Measurements from ENCODE around the gene PDCD4. TPM values are rescaled to one million over a fixed set of nuclear protein-coding genes. Genes with fewer than 3 reads are reported as not detected.

PDCD4 gene
- total and polyA plus RNA-seq, 2 of the 4 experiments (the other 2 are of a cell fraction), result 10.9 to 49.7 TPM

DNA sequence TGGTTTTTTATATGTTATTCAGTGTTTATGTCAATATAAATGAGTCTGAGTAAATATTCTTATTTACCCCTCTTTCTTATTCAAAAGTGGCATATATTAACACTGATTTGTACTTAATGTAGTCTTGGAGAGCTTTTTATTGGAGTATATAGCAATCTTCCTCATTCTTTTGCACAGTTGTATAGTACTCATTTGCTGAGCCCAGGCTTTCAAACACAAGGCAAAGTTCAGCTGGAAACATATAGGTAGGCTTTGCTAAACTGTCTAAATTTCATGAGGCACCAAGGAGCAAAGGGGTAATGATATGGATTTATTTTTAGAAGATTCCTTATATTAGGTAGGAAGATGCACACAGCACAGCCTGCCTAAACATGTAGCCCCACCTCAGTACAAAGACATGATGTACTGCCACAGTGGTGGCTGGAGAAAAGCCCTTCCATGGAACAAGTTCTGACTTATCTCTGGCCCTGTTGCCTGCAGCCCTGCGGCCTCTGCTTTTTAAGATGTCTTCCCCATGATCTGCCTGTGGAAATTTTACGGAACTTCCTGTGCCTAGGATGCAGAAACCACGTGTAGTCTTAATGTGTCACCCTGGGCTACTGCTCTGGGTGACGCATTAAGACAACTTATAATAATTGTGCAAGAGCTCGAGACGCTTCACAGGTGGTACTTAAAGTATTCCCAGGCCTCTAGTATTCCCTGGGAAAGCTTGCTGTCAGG, 9.6 kb upstream of the PDCD4 start:
- H3K27me3 ChIP-seq (ENCODE audit: control insufficient read depth, insufficient read depth, low read length), result no peaks in the 10 kb centered on the region
- H3K9ac ChIP-seq (ENCODE audit: low read depth, low read length), result no peak overlapping the region
- H2BK5ac ChIP-seq (ENCODE audit: low read depth, low read length, poor library complexity, severe bottlenecking), result no peak overlapping the region
- in situ Hi-C loops (cut with MboI; ENCODE audit: low sequenced_read_pairs), result no loop called here
- H2BK20ac ChIP-seq (ENCODE audit: low read depth, low read length), result no peak overlapping the region
- no peaks in the 10 kb centered on the region for H3K79me1 ChIP-seq (ENCODE audit: low read depth in 1 of 2, low read length in 2 of 2)
- CTCF ChIA-PET, result interaction anchor here (1.2 kb wide), 1 partner anchor 58 kb away, joined by 3 read pairs; no protein-coding TSS in a partner anchor
- peaks cover 27% of the 10 kb centered on the region for H3K4me1 ChIP-seq (ENCODE audit: control insufficient read depth, insufficient read depth, low read length)
- H3K18ac ChIP-seq (ENCODE audit: low read depth, low read length), result no peak overlapping the region; the same call in 1 of the 2 replicates
- no peaks in the 10 kb centered on the region for H3K36me3 ChIP-seq (ENCODE audit: control insufficient read depth, insufficient read depth, low read length)
- no peaks in the 10 kb centered on the region for H3K9me3 ChIP-seq (ENCODE audit: control insufficient read depth, insufficient read depth, low read length)
- H3K4ac ChIP-seq (ENCODE audit: low read depth, low read length), result no peak overlapping the region
- H2AFZ ChIP-seq (replicated peaks; ENCODE audit: low read length, poor library complexity), result no peak overlapping the region
- dilution Hi-C loops (cut with HindIII; ENCODE audit: low sequenced_read_pairs, unreplicated experiment), result no loop called here
- H3K27ac ChIP-seq (ENCODE audit: insufficient read depth, low read length), result no peak overlapping the region
- DNase-seq, result no peak
- H3K14ac ChIP-seq (replicated peaks; ENCODE audit: low read depth, low read length), result no peak overlapping the region
- H4K91ac ChIP-seq (ENCODE audit: insufficient read depth, low read depth, low read length), result no peak overlapping the region
- H3K4me3 ChIP-seq (ENCODE audit: insufficient read depth, low read depth, low read length), result no peak overlapping the region
- WGBS, 2 experiments (ENCODE audit: extremely low coverage in 2 of 2, insufficient read length in 1 of 2), result 33% methylated on average over 1 of the region's 6 CpGs; no CpG with 5 or more reads in 1 of the 2 experiments
- H2BK120ac ChIP-seq (ENCODE audit: low read depth, low read length), result no peak overlapping the region
- H4K5ac ChIP-seq (ENCODE audit: low read depth, low read length), result no peak overlapping the region
- H4K8ac ChIP-seq (ENCODE audit: low read depth in 2 of 2, low read length in 2 of 2), result no peak overlapping the region
- H3K23ac ChIP-seq (ENCODE audit: low read depth, low read length), result no peak overlapping the region
- no TSS peak for BruUV-seq (replicated peaks)
- no peak overlapping the region for H2BK15ac ChIP-seq (ENCODE audit: low read depth, low read length)
- no peak for ATAC-seq (ENCODE audit: low read depth)
- H3K56ac ChIP-seq (ENCODE audit: extremely low read depth, insufficient read depth, low read length), result no peak overlapping the region
- TF ChIP-seq CEBPB (IDR thresholded peaks at IDR 0.05; ENCODE audit: low read depth, low read length) (no peak), POLR2A (IDR thresholded peaks at IDR 0.05; ENCODE audit: low read depth, low read length) (no peak), SMC3 (IDR thresholded peaks at IDR 0.05; ENCODE audit: low read depth, low read length) (no peak), FOS (IDR thresholded peaks at IDR 0.05; ENCODE audit: low read depth, low read length) (no peak)
- TF ChIP-seq, protein P1, sequence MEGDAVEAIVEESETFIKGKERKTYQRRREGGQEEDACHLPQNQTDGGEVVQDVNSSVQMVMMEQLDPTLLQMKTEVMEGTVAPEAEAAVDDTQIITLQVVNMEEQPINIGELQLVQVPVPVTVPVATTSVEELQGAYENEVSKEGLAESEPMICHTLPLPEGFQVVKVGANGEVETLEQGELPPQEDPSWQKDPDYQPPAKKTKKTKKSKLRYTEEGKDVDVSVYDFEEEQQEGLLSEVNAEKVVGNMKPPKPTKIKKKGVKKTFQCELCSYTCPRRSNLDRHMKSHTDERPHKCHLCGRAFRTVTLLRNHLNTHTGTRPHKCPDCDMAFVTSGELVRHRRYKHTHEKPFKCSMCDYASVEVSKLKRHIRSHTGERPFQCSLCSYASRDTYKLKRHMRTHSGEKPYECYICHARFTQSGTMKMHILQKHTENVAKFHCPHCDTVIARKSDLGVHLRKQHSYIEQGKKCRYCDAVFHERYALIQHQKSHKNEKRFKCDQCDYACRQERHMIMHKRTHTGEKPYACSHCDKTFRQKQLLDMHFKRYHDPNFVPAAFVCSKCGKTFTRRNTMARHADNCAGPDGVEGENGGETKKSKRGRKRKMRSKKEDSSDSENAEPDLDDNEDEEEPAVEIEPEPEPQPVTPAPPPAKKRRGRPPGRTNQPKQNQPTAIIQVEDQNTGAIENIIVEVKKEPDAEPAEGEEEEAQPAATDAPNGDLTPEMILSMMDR (conservative IDR thresholded peaks at IDR 0.05; ENCODE audit: low read depth, low read length), result no peak
- TF ChIP-seq, protein P2, sequence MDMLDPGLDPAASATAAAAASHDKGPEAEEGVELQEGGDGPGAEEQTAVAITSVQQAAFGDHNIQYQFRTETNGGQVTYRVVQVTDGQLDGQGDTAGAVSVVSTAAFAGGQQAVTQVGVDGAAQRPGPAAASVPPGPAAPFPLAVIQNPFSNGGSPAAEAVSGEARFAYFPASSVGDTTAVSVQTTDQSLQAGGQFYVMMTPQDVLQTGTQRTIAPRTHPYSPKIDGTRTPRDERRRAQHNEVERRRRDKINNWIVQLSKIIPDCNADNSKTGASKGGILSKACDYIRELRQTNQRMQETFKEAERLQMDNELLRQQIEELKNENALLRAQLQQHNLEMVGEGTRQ (IDR thresholded peaks at IDR 0.05; ENCODE audit: low read depth, low read length), result no peak
- peaks cover 4% of the 10 kb centered on the region; the same call in 1 of the 2 replicates for H3K9me1 ChIP-seq (ENCODE audit: insufficient read depth, low read length)
- intact Hi-C loops (cut with micrococcal nuclease), result loop anchor here (5.0 kb wide), 1 partner anchor 35 kb away; no protein-coding TSS in a partner anchor
- H4K20me1 ChIP-seq (ENCODE audit: insufficient read depth, low read length), result no peaks in the 10 kb centered on the region
- no peak overlapping the region for H2AK9ac ChIP-seq (replicated peaks; ENCODE audit: low read depth, low read length, poor library complexity)
- H2AK5ac ChIP-seq (ENCODE audit: low read depth, low read length), result no peak overlapping the region
- H3K4me2 ChIP-seq (ENCODE audit: low read depth, low read length), result no peak overlapping the region
- POLR2A ChIA-PET (ENCODE audit: unreplicated experiment), result no interaction called here

Measured in IMR-90 (cell line).